WI38 (cell line): ENCODE data around the gene ZWILCH.

ENCODE experiments used
- H3K4me3 ChIP-seq: 2 replicates; pipeline ENCODE4 v1.5.1; 2011; ENCODE audit warnings: low read depth, mild to moderate bottlenecking, control low read depth, low read length
- TF ChIP-seq, protein P1 (sequence below): IDR thresholded peaks from 2 replicates; pipeline ENCODE4 v1.5.1; 2012; ENCODE audit warnings: low read depth, mild to moderate bottlenecking, control low read depth, low read length

Gene ZWILCH

DNA sequence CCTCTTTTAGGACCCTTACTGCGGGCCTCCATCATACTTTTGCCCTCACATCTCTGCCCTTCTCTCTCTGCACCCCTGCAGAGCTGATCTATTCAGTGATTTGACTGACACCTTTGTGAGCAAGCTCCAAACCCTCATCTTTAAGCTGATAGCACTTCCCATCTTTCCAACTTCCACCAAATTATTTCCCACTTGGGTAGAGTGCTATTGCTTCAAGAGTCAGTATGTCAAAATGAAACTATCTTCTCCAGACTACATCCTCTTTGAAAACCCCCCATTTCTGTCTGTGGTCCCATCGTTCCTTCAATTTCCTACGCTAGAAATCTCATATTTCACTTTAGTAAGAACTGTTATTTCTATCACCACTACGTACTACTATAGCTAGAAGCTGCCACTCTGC lies 19.7 kb downstream of the ZWILCH start:
- TF ChIP-seq, protein P1, sequence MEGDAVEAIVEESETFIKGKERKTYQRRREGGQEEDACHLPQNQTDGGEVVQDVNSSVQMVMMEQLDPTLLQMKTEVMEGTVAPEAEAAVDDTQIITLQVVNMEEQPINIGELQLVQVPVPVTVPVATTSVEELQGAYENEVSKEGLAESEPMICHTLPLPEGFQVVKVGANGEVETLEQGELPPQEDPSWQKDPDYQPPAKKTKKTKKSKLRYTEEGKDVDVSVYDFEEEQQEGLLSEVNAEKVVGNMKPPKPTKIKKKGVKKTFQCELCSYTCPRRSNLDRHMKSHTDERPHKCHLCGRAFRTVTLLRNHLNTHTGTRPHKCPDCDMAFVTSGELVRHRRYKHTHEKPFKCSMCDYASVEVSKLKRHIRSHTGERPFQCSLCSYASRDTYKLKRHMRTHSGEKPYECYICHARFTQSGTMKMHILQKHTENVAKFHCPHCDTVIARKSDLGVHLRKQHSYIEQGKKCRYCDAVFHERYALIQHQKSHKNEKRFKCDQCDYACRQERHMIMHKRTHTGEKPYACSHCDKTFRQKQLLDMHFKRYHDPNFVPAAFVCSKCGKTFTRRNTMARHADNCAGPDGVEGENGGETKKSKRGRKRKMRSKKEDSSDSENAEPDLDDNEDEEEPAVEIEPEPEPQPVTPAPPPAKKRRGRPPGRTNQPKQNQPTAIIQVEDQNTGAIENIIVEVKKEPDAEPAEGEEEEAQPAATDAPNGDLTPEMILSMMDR = no peak
- no peak overlapping the region for H3K4me3 ChIP-seq

DNA sequence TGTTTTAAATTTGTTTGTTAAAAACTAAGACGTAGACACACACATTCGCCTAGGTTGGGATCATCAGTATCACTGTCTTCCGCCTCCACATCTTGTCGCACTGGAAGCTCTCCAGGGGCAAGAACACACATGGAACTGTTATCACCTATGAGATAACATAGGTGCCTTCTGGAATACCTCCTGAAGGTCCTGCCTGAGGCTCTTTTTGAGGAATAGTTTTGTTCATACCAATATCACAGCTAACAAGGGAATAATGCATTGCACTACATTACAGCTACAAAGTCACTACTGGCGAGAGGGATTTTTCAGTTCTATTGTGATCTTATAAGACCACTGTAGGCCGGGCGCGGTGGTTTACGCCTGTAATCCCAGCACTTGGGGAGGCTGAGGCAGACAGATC lies 29.9 kb downstream of the ZWILCH start:
- TF ChIP-seq, protein P1 = no peak
- H3K4me3 ChIP-seq = no peak overlapping the region

DNA sequence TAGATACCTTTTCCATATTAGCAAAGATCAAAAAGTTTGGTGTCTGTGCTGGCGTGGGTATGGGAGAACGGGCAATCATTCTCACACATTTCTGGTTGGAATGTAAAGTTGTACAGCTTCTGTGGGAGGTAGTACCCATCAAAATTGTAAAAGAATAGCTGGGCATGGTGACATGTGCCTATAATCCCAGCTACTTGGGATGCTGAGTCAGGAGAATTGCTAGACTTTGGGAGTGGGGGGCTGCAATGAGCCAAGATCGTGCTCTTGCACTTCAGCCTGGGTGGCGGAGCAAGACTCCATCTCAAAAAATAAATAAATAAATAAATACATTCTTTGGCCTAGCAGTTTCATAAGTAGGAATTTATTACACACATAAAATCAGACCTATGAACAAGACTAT lies 37.8 kb downstream of the ZWILCH start:
- TF ChIP-seq, protein P1 = no peak
- H3K4me3 ChIP-seq = no peak overlapping the region

DNA sequence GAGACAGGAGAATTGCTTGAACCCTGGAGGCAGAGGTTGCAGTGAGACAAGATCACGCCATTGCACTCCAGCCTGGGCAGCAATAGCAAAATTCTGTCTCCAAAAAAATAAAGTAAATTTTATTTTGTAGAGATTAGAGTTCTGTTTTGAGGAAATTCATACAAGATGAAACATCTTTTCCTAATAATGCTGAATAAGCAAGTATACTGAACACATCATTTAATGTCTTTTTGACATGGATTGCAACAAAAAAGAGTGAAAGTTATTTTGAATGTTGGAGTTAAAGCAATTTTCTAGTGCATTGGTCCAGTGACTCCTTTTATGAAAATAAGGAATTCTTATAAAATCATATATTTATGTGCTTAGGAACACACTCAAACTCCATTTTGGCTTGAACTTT lies 40.1 kb downstream of the ZWILCH start:
- TF ChIP-seq, protein P1 = no peak
- H3K4me3 ChIP-seq = no peak overlapping the region

DNA sequence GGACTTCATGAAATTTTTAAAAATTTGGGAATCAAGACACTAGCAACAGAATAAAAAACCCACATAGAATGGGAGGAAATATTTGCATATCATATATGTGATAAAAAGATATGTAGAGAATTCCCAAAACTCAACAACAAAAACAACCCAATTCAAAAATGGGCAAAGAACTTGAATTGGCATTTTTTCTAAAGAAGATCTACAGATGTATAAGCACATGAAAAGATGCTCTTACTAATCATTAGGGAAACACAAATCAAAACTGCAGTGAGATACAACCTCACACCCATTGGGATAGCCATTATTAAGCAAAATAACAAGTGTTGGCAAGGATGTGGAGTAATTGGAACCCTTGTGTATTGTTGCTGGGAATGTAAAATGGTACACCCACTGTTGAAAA lies 50.6 kb downstream of the ZWILCH start:
- TF ChIP-seq, protein P1 = no peak
- H3K4me3 ChIP-seq = no peak overlapping the region

DNA sequence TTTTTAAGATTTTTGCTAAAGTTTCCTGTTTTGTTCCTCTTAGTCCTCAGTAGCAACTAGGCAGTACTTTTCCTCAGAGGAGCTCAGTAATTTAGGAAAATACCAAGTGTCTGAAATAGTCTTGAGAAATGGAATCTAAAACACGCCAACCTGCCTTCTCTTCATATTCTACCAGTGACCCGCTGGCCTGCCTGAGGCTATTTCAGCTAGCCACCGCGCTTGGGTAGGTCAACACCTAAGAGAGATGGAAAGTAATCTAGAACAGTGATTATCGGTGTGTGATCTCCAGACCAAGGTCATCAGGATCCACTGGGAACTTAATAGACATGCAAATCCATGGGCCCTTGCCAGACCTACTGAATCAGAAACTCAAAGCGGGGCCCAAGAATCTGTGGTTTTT lies 53.1 kb downstream of the ZWILCH start:
- TF ChIP-seq, protein P1 = no peak
- no peak overlapping the region for H3K4me3 ChIP-seq

DNA sequence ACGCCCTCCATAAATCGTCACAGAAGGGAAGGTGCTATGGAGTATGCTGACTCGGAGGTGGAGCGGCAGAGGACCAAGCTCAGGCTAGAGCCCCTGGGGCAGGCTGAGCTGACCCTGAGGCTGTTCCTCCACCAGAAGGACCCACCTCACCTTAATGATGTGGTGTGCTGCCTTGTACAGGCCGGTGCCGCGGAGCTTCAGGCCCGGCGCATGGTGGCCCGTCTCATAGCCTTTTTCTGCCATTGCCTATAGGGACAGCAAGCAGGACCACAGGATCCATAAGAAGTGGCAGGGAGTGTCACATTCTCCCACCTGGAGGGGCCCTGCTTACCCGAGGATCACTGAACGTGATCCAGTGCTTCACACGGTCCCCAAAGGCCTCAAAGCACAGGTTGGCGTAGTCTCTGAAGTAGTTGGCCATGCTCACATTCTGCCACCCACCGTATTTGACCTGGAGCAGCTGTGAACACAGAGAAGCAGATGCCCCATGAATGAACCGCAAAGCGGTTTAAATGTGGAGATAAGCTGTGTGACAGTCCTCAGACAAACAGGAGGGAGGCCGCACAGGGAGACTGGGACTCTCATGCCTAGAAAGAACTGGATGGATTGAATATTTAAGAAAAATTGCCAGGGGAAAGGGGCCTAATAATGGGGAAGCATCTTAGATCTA lies 55.9 kb downstream of the ZWILCH start:
- TF ChIP-seq, protein P1 = no peak
- H3K4me3 ChIP-seq = no peak overlapping the region
